Measurements from ENCODE around the gene FLT4.
"Not testable (repeated sequence)": the region's sequence is repeated elsewhere in the genome, so short reads cannot be mapped to it uniquely, and the experiment has no call there.

Gene FLT4

DNA sequence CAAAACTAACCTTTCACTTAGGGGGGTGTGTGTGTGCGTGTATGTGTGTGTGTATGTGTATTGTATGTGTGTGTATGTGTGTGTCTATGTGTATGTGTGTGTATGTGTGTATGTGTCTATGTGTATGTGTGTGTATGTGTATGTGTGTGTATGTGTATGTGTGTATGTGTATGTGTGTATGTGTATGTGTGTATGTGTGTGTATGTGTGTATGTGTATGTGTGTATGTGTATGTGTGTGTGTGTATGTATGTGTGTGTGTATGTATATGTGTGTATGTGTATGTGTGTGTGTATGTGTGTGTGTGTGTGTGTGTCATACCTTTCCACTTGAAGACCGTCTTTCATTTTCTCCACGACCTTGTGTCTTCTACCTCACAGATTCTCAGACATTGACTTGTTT is 20.8 kb upstream of the FLT4 start:
- DNase-seq (ENCODE audit: low read depth) = no peak

DNA sequence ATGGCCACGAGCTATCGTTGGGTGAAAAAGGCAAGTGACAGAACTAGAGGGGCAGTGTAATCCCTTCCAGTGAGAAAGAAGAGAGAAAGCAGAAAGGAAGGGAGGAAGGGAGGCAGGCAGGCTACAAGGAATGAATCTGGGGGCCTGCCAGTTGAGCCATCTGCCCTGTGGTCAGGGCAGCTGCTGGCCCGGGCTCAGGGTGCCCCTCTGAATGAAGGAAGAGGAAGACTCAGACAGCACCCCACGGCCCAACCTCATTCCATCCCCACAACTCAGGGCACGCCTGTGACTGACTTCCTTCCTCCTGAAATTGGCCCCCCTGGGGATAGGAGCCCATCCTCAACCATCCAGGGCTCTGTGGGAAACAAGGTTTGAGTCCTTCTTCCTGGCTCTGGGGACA is 20.3 kb upstream of the FLT4 start:
- DNase-seq (ENCODE audit: low read depth) = no peak

DNA sequence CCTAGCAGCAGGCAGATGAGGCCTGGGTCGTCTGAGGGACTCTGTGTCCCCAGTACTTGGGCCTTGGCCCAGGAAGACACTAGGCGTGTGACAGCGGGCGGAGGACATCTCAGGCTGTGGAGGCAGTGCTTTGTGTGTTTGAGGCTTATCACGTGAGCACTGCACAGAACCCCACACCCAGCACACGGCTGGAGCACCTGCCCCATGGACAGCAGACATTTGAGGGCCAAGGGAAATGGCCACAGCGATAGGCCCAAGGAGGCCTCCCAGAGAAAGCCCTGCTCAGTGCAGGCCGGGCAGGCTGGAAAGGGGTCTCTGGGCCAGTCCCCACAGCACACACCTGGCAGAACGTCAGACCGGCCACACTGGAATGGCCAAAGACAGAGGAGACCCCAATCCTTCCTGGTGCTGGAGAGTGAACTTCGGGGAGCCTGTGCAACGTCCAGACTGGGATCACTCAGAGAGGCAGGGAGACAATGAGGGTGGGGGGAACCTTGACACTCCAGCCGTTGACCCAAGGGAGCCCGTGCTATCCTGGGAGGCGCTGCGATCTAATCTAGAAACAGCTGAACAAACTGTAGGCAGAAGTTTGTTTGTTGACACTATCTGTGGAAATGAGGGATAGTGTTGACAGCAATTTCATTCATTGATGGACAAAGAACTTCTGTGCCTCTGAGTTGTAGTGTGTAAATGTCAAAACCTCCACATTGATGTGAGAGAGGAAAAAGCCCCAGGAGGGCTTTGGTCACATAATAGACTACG is 19.6 kb upstream of the FLT4 start:
- DNase-seq (ENCODE audit: low read depth) = no peak

DNA sequence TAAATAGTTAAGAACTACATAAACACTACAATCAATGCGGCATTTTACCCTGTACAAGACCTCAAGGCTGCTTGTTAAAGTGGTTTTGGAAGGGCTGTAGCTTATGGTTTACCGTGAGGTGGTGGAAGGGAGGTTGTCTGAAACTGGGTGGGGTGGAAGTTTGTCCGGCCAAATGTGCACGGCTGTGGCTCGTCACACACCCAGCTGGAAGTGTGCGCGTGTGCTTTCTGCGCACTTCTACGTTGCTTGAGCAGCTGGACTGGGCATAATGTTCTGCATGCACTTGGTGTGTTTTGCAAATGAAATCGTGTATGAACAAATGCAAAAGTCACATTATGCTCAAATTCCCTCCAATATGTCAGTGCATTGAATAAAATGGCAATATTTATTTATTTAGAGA is 17.4 kb upstream of the FLT4 start:
- DNase-seq (ENCODE audit: low read depth) = no peak

DNA sequence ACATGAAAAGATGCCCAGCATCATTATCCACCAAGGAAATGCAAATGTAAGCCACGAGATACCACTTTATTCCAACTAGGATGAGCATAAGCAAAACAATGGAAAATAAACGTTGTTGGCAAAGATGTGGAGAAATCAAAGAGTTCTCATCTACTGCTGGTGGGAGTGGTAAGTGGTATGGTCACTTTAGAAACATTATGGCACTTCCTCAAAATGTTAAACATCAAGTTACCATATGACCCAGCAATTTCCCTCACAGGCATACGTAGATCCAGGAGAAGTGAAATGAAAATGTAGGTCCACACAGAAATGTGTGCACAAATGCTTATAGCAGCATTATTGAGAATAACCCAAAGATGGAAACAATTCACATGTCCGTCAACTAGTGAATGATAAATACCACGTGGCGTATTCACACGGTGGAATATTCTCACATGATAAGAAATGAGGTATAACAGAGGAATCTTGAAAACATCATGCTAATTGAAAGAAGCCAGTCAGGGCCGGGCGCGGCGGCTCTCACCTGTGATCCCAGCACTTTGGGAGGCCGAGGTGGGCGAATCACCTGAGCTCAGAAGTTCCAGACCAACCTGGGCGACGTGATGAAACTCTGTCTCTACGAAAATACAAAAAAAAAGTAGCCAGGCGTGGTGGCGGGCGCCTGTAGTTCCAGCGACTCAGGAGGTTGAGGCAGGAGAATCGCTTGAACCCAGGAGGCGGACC is 16.4 kb upstream of the FLT4 start:
- DNase-seq (ENCODE audit: low read depth) = no peak

DNA sequence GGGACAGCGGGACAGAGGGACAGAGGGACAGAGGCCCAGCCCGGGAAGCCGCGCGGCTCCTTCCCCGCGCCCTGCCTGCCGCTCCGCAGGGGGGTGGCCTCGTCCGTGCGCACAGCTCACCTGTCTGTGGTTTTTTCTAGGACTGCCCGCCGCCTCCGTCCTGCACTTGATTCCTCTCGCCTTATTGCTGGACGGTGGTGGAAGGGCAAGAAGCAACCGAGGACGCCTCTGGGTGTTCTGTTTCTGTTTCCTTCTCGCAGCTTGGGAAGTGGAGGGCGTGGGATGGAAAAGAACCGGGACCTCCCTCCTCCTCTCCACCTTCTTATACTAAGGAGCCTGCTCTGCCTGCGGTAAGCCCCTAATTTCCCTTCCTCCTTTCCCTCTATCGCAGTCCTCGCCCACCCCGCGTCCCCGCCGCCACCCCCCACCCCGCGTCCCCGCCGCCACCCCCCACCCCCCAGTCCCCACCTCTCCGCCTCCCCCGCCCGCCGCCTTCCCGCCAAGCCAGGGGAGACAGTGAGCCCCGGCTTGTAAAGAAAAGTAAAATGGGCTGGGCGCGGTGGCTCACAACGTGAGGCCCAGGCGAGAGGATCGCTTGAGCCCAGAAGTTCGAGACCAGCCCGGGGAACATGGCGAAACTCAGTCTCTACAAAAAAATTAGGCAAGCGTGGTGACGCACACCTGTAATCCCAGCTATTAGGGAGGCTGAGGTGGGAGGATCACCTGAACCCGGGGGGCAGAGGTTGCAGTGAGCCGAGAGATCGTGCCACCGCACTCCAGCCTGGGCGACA is 9.6 kb upstream of the FLT4 start:
- DNase-seq (ENCODE audit: low read depth) = no peak

DNA sequence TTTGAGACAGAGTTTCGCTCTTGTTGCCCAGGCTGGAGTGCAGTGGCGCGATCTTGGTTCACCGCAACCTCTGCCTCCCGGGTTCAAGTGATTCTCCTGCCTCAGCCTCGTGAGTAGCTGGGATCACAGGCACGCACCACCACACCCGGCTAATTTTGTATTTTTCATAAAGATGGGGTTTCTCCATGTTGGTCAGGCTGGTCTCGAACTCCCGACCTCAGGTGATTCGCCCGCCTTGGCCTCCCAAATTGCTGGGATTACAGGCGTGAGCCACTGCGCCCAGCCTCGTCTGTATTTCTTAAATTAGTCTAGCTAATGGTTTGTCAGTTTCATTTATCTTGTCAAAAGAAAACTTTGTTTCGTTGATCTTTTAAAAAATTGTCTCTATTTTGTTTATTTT is 5.8 kb upstream of the FLT4 start:
- DNase-seq (ENCODE audit: low read depth) = not testable (repeated sequence)

DNA sequence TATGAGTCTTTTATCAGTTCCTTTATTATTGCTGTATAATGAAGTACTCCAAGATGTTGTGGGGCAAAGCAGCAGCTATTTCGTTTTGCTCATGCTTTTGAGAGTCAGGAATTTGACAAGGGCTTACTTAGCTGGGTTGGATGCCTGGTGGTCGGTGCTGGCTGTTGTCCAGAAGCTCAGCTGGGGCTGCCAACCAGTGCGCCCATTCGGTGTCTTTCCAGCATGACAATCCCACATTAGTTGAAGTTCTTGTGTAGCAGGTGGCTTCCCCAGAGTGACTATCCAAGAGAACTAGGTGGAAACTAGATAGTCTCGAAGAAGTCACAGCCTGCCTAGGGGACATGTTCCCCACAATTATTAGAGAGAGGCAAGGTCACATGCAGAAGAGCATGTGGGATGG is 3.4 kb upstream of the FLT4 start:
- no peak for DNase-seq (ENCODE audit: low read depth)

DNA sequence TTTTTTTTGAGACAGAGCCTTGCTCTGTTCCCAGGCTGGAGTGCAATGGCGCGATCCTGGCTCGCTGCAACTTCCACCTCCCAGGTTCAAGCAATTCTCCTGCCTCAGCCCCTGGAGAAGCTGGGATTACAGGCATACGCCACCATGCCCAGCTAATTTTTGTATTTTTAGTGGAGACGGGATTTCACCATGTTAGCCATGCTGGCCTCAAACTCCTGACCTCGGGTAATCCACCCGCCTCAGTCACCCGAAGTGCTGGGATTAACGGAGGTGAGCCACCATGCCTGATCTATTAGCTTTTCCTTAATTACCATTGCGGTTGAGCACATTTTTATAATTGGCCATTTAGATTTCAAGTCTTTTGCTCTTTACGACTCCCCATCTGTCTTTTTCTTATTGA is 2.9 kb upstream of the FLT4 start:
- no peak for DNase-seq (ENCODE audit: low read depth)

DNA sequence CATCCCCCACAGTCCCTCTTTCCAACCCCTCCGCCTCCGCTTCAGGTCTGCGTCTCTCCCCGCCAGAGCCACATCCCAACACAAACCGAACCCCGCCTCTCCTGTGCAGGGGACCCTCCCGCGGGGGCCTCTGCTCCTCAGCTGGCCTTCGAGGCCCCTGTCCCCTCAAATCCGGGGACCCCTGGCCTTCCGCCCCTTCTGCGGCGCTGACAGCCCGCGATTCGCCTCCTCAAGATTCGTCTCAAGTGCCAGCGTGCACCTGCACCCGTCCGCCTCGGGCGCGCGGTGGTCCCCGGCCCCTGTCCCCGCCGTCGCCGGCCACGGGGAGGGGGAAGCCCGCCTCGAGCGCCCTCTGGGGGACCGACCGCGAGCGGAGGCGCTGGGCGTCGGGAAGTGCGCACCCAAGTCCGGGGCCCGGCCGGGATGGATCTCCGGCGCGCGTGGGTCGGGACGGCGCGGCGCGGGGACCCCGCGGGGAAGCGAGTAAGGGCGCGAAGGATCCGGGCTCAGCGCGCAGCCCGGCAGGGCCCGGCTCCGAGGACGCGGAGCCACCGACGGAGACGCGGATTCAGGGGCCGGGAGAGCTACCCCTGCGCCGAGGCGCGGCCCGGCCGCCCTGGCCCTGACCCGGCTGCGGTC is 623 bp downstream of the FLT4 start:
- peak; percentile 17 for DNase-seq (ENCODE audit: low read depth)

DNA sequence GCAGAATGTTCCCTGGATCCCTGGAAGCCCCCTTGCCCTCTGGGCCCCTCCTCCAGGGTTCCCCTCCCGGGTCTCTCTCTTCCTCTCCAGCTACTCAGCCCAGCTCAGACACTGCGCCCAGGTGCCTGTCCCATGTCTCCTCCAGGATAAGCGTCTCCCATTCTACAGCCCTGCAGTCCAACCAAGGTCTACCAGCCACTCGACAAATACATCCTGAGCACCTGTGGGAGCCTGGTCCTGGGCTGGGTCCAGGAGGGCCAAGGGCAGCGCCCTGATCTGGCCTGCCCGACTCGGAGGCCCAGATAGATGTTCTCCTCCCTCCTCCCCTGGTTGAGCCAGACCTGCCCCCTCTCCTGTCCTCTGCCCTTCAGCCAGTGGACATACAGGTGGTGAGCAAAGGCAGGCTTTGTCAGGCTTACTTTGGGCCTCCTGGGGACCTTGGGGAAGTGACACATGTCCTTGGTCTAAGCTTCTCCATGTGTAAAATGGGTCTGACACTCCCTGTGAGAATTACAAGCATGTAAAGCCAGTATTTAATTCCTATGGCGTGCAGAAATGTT is 1.4 kb downstream of the FLT4 start:
- no peak for DNase-seq (ENCODE audit: low read depth)

DNA sequence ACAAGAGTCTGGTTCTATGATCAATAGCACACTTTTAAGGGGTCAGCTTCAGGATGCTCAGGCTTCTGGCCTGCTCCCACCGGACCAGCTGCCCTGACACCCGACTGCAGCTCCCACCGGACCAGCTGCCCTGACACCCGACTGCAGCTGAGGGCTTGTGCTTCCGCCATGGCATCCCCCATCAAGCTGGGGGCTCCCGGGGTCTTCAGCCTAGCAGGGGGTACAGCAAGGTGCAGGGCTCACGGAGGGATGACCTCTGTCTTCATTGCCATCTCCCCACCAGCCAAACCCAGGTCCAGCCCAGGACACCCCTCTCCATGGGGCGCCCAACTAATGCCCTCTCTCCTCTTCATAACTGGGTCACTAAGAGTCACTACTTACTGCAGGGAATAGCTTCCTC is 1.9 kb downstream of the FLT4 start:
- no peak for DNase-seq (ENCODE audit: low read depth)

DNA sequence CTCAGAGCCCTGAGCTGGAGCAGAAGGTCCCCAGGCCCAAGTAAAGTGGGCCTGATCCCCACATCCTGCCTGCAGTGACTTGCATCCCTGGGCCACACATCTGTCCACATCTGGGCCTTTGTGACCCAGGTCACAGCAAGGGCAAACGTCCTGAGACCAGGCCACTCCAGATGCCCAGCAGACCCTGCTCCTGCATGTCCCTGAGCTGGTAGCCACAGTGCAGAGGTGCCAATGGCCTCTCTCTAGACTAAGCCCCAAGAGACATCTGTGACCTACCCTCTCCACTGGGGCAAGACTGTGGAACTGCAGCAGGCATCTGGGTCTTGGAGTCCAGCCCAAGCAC is 2.5 kb downstream of the FLT4 start:
- no peak for DNase-seq (ENCODE audit: low read depth)

DNA sequence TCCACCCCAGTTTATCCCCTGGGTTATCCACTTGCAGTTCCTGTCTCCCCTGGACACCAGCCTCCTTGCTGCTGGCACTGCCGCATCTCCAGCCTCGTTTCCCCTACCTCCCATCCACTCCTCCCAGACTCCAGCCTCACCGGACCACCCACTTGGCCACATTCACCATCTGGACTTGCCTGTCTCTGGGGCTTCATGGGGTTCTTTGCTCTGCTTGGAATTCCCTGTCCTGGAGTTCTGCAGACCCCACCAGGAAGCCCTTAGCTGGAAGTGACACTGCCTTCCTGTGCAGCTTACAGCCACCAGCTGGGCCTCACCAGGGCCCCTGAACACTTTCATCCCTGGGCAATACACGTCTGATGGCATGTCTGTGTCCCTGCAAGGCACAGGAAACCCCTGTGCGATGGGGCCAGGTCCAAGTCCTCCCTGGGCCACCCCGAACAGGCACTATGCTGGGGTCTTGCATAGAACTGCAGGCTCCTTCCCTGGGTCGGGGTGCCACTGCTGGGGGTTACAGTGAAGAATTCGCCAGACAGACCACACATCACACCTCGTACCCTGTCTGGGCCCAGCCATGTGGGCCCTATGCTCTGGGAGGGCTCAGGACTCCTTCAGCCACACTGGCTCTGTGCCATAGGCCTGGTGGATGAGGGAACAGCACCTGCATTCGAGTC is 3.0 kb downstream of the FLT4 start:
- DNase-seq (ENCODE audit: low read depth) = no peak

DNA sequence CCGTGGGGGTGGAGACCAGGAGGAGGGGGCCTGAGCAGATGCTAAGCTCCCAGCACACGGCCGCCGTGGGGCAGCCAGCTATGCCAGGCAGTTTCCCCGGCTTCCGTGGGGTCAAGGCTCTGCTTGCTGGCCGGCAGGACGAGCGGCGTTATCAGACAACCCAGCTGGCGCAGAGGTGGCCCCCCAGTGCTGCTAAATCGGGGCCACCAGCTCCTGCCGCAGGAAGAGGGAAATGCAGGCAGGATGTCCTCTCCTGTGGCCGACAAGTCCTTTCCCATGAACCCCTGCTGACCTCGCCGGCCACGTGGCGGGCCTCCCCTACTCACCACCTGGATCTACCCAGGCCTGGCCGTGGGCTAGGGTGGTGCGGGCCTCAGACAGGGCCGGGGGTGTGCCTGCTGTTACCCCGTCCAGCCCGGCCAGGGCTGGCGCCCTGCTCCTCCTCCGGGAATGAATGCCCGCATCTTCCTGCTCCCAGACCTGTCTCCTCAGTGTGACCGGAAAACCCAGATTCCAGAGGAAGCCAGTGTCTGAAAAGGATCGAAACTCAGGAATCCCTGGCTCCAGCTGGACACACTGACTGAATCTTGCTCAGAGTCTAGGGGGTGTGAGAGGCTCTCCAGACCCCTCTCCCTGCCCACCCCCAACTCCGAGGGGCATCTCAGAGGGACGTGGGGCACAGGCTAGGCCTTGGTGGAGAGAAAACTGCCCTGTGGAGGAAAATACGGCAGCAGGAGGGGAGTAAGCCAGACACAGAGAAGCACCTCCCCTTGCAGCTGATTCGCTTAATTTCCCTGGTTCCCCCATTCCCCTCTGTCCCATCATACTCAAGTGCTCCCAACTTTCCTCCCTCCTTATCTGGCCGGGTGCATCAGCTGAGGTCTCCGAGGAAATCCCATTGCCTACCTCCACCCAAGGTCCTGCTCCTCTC is 3.9 kb downstream of the FLT4 start:
- DNase-seq (ENCODE audit: low read depth) = no peak

DNA sequence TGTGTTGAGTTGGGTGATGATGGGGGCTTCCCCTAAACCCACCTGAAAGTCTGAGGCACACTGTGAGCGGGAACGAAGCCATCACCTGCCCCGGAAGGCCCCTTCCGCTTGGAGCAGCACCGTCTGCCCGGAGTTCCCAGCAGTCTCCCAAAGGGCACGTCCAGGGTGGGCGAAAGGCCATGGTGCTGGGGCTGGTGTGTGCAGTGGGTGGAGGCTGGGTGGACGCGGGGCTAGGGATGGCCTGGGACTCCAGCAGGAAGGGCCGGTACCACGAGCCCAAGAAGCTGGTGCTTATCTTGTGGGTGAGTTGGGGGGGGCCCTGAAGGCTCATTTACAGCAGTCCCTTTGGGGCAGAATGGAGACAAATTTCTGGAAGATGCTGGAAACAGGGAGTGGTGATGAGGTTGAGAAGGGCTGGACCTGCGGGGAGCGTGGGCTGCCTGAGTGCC is 4.6 kb downstream of the FLT4 start:
- DNase-seq (ENCODE audit: low read depth) = no peak

DNA sequence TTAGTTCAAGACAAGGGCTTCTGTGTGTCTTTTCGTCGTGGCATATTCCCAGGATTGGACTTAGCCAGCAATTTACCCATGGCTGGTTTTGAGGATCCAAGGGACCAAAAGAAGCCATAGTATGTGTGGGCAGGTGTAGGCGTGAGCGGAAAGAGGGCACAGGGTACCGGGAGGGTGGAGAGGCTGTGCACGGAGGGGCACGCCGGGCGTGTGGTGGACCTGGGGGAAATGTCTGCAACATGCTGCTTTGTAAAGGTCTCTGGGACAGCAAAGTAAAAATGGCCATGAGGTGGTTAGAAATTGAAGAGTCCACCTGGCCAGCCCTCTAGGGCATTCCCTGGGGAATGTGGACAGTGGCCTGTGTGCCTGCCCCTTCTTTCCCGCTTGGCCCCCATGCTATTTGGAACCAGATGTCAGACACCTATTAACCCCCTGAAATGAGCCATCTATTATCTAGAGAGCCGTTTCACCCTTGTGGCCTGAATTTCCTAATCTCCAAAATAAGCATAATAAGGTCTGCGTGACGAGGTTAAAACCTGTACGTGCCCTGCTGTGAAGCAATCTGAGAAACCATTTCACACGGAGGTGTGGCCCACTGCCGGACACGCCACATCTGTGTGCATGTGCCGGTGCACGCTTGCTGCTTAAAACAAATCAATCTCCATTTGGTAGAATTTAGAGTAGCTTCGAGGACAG is 5.1 kb downstream of the FLT4 start:
- DNase-seq (ENCODE audit: low read depth) = no peak

DNA sequence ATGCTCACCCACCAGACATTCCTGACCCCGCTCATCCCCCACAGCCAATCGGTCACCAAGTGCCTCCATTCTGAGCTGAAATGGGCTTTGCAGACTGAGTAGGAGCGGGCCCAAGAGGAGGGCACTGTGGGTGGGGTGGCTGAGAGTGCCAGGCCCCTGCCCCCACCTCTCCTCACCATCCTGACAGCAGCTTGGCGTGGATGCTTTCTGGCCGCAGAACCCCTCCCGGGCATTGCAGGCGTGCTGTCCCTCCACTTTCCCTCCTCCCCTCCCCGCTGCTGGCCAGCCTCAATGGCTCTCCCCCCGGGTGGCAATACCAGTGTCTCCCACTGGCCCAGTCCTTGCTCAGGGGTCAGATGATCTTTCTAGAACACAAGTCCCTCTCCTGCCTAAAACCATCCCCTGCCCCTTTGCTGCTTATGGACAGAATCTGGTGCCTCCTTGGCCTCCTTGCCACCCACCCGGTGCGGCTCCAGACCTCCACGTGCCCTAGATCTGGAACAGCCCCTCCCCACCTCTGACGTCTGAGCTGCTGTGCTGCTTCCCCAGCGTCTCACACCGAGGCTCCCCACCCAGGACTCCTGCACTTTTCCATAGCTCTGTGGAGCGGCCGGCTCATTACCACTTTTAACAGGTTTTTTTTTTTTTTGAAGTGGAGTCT is 6.1 kb downstream of the FLT4 start:
- DNase-seq (ENCODE audit: low read depth) = no peak

DNA sequence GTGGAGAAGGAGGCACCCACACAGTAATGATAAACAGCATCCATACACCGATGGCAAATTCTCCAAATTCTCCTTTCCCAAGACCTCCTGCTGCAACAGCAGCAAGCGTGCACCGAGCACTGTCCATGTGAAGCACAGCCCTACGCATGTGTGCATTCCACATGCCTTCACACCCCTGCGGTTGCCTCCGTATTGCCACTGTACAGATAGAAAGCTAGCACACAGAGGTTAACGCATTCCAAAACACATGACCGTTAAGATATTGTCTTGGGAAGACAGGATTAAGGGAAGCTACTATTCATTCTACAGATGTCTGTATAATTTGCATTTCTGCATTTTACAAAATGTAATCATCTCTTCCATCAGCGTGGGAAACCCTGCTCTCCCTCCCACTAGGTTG is 6.6 kb downstream of the FLT4 start:
- no peak for DNase-seq (ENCODE audit: low read depth)

Measured in activated T-cell treated with anti-CD3 and anti-CD28 coated beads for 48 hours (primary cell).